Activated CD8-positive, alpha-beta memory T cell treated with anti-CD3 and anti-CD28 coated beads, Interleukin-2, amount 10 ng/mL, durations not matched to agents 7 days and 5 days (primary cell): ENCODE results near the gene TNFRSF1A. TPM values are rescaled to one million over a fixed set of nuclear protein-coding genes. Genes with fewer than 3 reads are reported as not detected.
A peak's percentile ranks its signal among the peaks of the same experiment; 100 is the strongest.
"Not testable (repeated sequence)": the region's sequence is repeated elsewhere in the genome, so short reads cannot be mapped to it uniquely, and the experiment has no call there.

Experiments
- ATAC-seq: fragments of 150-1000 bp; cut with Tn5 transposase; one replicate; pipeline ENCODE4 v1.10.0; 2021; ENCODE audit warnings: moderate library complexity
- CTCF ChIA-PET: fragments of 350-600 bp; sonication (Branson Sonifier 250); formaldehyde crosslinking; loops from one replicate; lab custom pipeline; 2021; ENCODE audit warnings: antibody characterized with exemption; lab: Charles Lee
- DNase-seq: peaks from one replicate; pipeline ENCODE4 v3.0.0-alpha.2; 2020
- H3K27ac Mint-ChIP-seq: one replicate; pipeline ENCODE4 v1.8.0; 2021; ENCODE audit warnings: mild to moderate bottlenecking, mixed read lengths
- H3K27me3 Mint-ChIP-seq: one replicate; pipeline ENCODE4 v1.8.0; 2021; ENCODE audit warnings: mixed read lengths
- H3K36me3 Mint-ChIP-seq: one replicate; pipeline ENCODE4 v1.8.0; 2021; ENCODE audit warnings: mild to moderate bottlenecking, mixed read lengths
- H3K4me1 Mint-ChIP-seq: one replicate; pipeline ENCODE4 v1.8.0; 2021; ENCODE audit warnings: mixed read lengths
- H3K4me3 Mint-ChIP-seq: one replicate; pipeline ENCODE4 v1.8.0; 2021; ENCODE audit warnings: mild to moderate bottlenecking, moderate library complexity, mixed read lengths
- H3K9me3 Mint-ChIP-seq: one replicate; pipeline ENCODE4 v1.8.0; 2022; ENCODE audit warnings: low read depth, mixed read lengths
- total RNA-seq, 2 experiments: library from RNA; stranded (reverse); gene quantifications; one replicate each; pipeline ENCODE4 v1.2.3, GENCODE V29; 2021

TNFRSF1A gene
- total RNA-seq, 2 experiments from 2014 or later = 63.3 to 71.5 TPM

GRCh38 chr12:6306151-6306550 is 35.7 kb downstream of the TNFRSF1A start:
- CTCF ChIA-PET = interaction anchor here (0.9 kb wide), 1 partner anchor 20 kb away, joined by 3 read pairs; no protein-coding TSS in a partner anchor
- Mint-ChIP-seq H3K4me1 (no peaks in the 10 kb centered on the region), H3K27me3 (peaks cover 30% of the 10 kb centered on the region), H3K27ac (no peak overlapping the region), H3K36me3 (no peaks in the 10 kb centered on the region), H3K4me3 (no peak overlapping the region), H3K9me3 (no peaks in the 10 kb centered on the region)
- ATAC-seq (no peak), DNase-seq (no peak)

- no peaks in the 10 kb centered on the region for H3K9me3 Mint-ChIP-seq
- DNase-seq = no peak
- no peak overlapping the region for H3K4me3 Mint-ChIP-seq
- H3K27ac Mint-ChIP-seq = no peak overlapping the region
- CTCF ChIA-PET = interaction anchor here (0.7 kb wide), 1 partner anchor 18 kb away, joined by 4 read pairs; no protein-coding TSS in a partner anchor
- H3K36me3 Mint-ChIP-seq = no peaks in the 10 kb centered on the region
- no peak for ATAC-seq
- H3K27me3 Mint-ChIP-seq = peaks cover 26% of the 10 kb centered on the region
- H3K4me1 Mint-ChIP-seq = no peaks in the 10 kb centered on the region
These were observed 38.8 kb downstream of the TNFRSF1A start for GRCh38 chr12:6303071-6303470.

- H3K27ac Mint-ChIP-seq = no peak overlapping the region
- no peaks in the 10 kb centered on the region for H3K4me1 Mint-ChIP-seq
- no peak overlapping the region for H3K4me3 Mint-ChIP-seq
- CTCF ChIA-PET = interaction anchor here (0.7 kb wide), 1 partner anchor 18 kb away, joined by 4 read pairs; no protein-coding TSS in a partner anchor
- H3K27me3 Mint-ChIP-seq = peaks cover 23% of the 10 kb centered on the region
- H3K9me3 Mint-ChIP-seq = no peaks in the 10 kb centered on the region
- no peak for DNase-seq
- no peak for ATAC-seq
- H3K36me3 Mint-ChIP-seq = no peaks in the 10 kb centered on the region
These were observed 39.3 kb downstream of the TNFRSF1A start for GRCh38 chr12:6302621-6303020.

- H3K4me1 Mint-ChIP-seq = no peaks in the 10 kb centered on the region
- CTCF ChIA-PET = no interaction called here
- ATAC-seq (no peak), DNase-seq (no peak)
- H3K27me3 Mint-ChIP-seq = peaks cover 23% of the 10 kb centered on the region
- no peak overlapping the region for H3K4me3 Mint-ChIP-seq
- H3K36me3 Mint-ChIP-seq = no peaks in the 10 kb centered on the region
- no peak overlapping the region for H3K27ac Mint-ChIP-seq
- no peaks in the 10 kb centered on the region for H3K9me3 Mint-ChIP-seq
These were observed 40.2 kb downstream of the TNFRSF1A start for GRCh38 chr12:6301721-6302120.

- Mint-ChIP-seq H3K27me3 (peaks cover 20% of the 10 kb centered on the region), H3K9me3 (no peaks in the 10 kb centered on the region), H3K4me1 (no peaks in the 10 kb centered on the region), H3K27ac (no peak overlapping the region), H3K4me3 (no peak overlapping the region), H3K36me3 (no peaks in the 10 kb centered on the region)
- no peak for DNase-seq
- CTCF ChIA-PET = interaction anchor here (2.1 kb wide), 1 partner anchor 19 kb away, joined by 6 read pairs; no protein-coding TSS in a partner anchor
- ATAC-seq = no peak
These were observed 44.7 kb downstream of the TNFRSF1A start for GRCh38 chr12:6297170-6297569.

- no peaks in the 10 kb centered on the region for H3K9me3 Mint-ChIP-seq
- DNase-seq (no peak), ATAC-seq (peak; percentile 30)
- H3K4me3 Mint-ChIP-seq = no peak overlapping the region
- no peaks in the 10 kb centered on the region for H3K36me3 Mint-ChIP-seq
- CTCF ChIA-PET = interaction anchor here (1.0 to 2.0 kb wide), 2 partner anchors 11 to 16 kb away, joined by 4 to 7 read pairs; no protein-coding TSS in a partner anchor
- H3K27me3 Mint-ChIP-seq = peaks cover 12% of the 10 kb centered on the region
- no peak overlapping the region for H3K27ac Mint-ChIP-seq
- no peaks in the 10 kb centered on the region for H3K4me1 Mint-ChIP-seq
These were observed 46.6 kb downstream of the TNFRSF1A start for GRCh38 chr12:6295094-6295811.

GRCh38 chr12:6294156-6295093 is 47.5 kb downstream of the TNFRSF1A start:
- CTCF ChIA-PET = interaction anchor here (1.0 to 2.0 kb wide), 2 partner anchors 10 to 15 kb away, joined by 4 to 7 read pairs; no protein-coding TSS in a partner anchor
- no peak overlapping the region for H3K27ac Mint-ChIP-seq
- H3K36me3 Mint-ChIP-seq = no peaks in the 10 kb centered on the region
- ATAC-seq (no peak), DNase-seq (no peak)
- H3K4me1 Mint-ChIP-seq = no peaks in the 10 kb centered on the region
- H3K27me3 Mint-ChIP-seq = peaks cover 11% of the 10 kb centered on the region
- no peak overlapping the region for H3K4me3 Mint-ChIP-seq
- H3K9me3 Mint-ChIP-seq = no peaks in the 10 kb centered on the region

- DNase-seq (no peak), ATAC-seq (no peak)
- no peaks in the 10 kb centered on the region for H3K36me3 Mint-ChIP-seq
- H3K4me3 Mint-ChIP-seq = no peak overlapping the region
- H3K27me3 Mint-ChIP-seq = peaks cover 10% of the 10 kb centered on the region
- no peak overlapping the region for H3K27ac Mint-ChIP-seq
- CTCF ChIA-PET = interaction anchor here (1.1 kb wide), 1 partner anchor 97 kb away, joined by 3 read pairs; no protein-coding TSS in a partner anchor
- no peaks in the 10 kb centered on the region for H3K4me1 Mint-ChIP-seq
- H3K9me3 Mint-ChIP-seq = no peaks in the 10 kb centered on the region
These were observed 49.3 kb downstream of the TNFRSF1A start for GRCh38 chr12:6292606-6293005.

- peaks cover 19% of the 10 kb centered on the region for H3K27me3 Mint-ChIP-seq
- H3K4me1 Mint-ChIP-seq, DNase-seq, H3K9me3 Mint-ChIP-seq, H3K4me3 Mint-ChIP-seq, ATAC-seq, H3K36me3 Mint-ChIP-seq, H3K27ac Mint-ChIP-seq: not testable (repeated sequence)
- CTCF ChIA-PET = interaction anchor here (2.6 kb wide), 1 partner anchor 11 kb away, joined by 7 read pairs; no protein-coding TSS in a partner anchor
These were observed 52.0 kb downstream of the TNFRSF1A start for GRCh38 chr12:6289906-6290305.

GRCh38 chr12:6289081-6289480 is 52.8 kb downstream of the TNFRSF1A start:
- not testable (repeated sequence) for H3K4me1 Mint-ChIP-seq, DNase-seq, ATAC-seq, H3K9me3 Mint-ChIP-seq, H3K4me3 Mint-ChIP-seq, H3K27ac Mint-ChIP-seq, H3K36me3 Mint-ChIP-seq
- CTCF ChIA-PET = interaction anchor here (2.6 kb wide), 1 partner anchor 10 kb away, joined by 7 read pairs; no protein-coding TSS in a partner anchor
- H3K27me3 Mint-ChIP-seq = peaks cover 17% of the 10 kb centered on the region

- peaks cover 17% of the 10 kb centered on the region for H3K27me3 Mint-ChIP-seq
- no peak overlapping the region for H3K4me3 Mint-ChIP-seq
- no peaks in the 10 kb centered on the region for H3K9me3 Mint-ChIP-seq
- no peak for ATAC-seq
- H3K27ac Mint-ChIP-seq = no peak overlapping the region
- no peak for DNase-seq
- CTCF ChIA-PET = interaction anchor here (0.6 to 2.6 kb wide), 3 partner anchors 10 to 223 kb away, joined by 3 to 7 read pairs (median 3); no protein-coding TSS in a partner anchor
- H3K36me3 Mint-ChIP-seq = no peaks in the 10 kb centered on the region
- H3K4me1 Mint-ChIP-seq = peaks cover 2% of the 10 kb centered on the region
These were observed 53.6 kb downstream of the TNFRSF1A start for GRCh38 chr12:6288235-6288634.

- Mint-ChIP-seq H3K36me3 (no peaks in the 10 kb centered on the region), H3K4me1 (peaks cover 2% of the 10 kb centered on the region), H3K4me3 (no peak overlapping the region), H3K9me3 (no peaks in the 10 kb centered on the region), H3K27ac (no peak overlapping the region), H3K27me3 (peaks cover 20% of the 10 kb centered on the region)
- CTCF ChIA-PET = interaction anchor here (0.6 to 5.9 kb wide), 18 partner anchors 9 to 296 kb away, joined by 3 to 45 read pairs (median 3); no protein-coding TSS in a partner anchor
- no peak for ATAC-seq
- DNase-seq = no peak
These were observed 56.2 kb downstream of the TNFRSF1A start for GRCh38 chr12:6285532-6286306.
